Embryonic facial prominence (tissue), 1 donor: Measurements from ENCODE around the gene PCP4L1.
"Not testable (repeated sequence)": the region's sequence is repeated elsewhere in the genome, so short reads cannot be mapped to it uniquely, and the experiment has no call there.

ENCODE experiments used
- DNase-seq: peaks from one replicate; pipeline ENCODE4 v3.0.0-alpha.2; 2016; ENCODE audit errors: extremely low spot score

The PCP4L1 gene

DNA sequence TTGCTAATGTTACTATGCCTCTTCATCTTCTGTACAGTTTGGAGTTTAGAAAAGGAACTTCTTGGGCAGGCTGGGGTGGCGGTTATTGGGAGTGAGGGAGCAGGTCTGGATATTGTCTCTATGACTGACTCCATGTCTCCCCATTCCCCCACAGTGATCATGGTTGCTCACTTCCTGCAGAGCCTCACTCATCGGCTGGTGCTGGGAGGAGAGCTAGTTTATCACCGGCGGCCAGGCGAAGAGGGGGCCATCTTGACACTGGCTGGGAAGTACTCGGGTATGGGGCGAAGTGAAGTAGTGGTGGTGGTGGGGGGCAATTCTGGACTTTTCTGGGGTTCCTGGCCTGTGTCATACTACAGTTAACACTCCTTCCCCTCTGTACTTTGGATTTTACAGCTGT, 30.5 kb upstream of the PCP4L1 start:
- DNase-seq = no peak

DNA sequence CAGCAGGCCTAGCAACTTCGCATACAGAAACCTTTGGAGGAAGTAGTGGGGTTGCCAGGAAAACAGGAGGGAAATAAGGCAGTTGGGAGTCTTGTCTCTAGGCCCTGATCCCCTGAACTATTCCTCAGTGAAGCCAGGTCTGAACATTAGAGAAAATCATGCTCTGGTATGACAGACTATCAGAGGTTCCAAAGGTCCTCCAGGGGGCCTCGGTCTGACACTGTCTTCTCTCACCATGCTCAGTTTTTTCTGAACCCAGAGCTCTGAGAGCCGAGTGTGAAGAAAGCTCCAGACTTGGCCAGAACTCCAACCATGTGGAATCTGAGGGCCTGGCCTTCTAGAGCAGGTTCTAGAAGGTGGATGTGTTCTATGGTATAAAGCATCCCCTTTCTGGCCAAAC, 28.6 kb upstream of the PCP4L1 start:
- no peak for DNase-seq

- no peak for DNase-seq
Observed at GRCh38 chr1:161230762-161231161, 27.8 kb upstream of the PCP4L1 start.

DNA sequence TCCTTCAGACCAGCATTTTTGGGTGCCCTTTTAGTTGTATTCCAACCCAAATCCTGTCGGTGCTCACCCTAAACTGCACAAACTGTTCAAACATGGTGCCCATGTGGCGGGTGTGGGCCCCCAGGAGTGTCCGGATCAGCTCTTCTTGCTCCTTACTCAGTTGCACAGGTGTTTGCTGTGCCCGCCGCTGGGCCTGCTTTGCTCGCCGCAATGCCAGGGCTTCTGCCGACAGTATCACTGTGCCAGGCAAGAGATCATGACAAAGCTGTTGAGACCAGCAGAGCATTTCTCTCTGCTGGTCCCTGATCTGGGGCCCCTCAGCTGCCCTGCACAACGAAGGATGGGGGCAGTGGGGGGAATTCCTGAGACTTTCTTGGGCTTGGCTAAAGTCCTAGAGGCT, 25.4 kb upstream of the PCP4L1 start:
- no peak for DNase-seq

GRCh38 chr1:161235957-161236775, 22.4 kb upstream of the PCP4L1 start:
- DNase-seq = no peak

GRCh38 chr1:161238039-161238473, 20.5 kb upstream of the PCP4L1 start, which contains the start of gene NR1I3:
Gene NR1I3 (minus strand): TSS chr1:161238203. CDS start chr1:161236565, 1,638 bp downstream.
- no peak for DNase-seq

DNA sequence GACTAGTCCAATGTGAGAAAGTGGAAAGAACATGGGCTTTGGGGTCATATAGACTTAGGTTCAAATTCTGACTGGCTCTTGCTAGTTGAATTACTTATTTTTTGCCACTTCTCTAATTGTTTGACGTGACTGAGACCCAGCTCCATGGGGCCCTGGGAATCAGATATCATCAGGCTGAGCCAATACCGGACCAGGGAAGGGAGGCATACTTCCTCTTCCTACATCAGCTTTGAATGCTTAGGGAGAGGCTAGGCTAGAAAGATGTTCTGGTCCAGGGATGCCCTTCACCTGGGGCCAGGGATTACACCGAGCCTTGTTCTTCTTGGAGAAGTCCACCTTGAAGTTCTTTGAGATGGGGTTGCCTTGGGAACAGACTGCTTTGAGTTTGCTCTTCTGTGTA, 16.9 kb upstream of the PCP4L1 start:
- DNase-seq = no peak

- DNase-seq = no peak
Observed at GRCh38 chr1:161242313-161242712, 16.2 kb upstream of the PCP4L1 start.

- DNase-seq = no peak
Observed at GRCh38 chr1:161244888-161245287, 13.7 kb upstream of the PCP4L1 start.

DNA sequence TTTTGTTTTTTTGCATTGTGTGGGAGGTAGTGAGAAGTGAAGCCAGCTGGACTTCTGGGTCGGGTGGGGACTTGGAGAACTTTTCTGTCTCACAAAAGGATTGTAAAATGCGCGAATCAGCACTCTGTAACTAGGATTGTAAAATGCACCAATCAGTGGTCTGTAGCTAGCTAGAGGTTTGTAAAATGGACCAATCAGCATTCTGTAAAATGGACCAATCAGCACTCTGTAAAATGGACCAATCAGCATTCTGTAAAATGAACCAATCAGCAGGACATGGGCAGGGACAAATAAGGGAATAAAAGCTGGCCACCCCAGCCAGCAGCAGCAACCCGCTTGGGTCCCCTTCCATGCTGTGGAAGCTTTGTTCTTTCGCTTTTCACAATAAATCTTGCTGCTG, 8.4 kb upstream of the PCP4L1 start:
- DNase-seq = not testable (repeated sequence)

GRCh38 chr1:161250829-161251228, 7.7 kb upstream of the PCP4L1 start:
- no peak for DNase-seq

DNA sequence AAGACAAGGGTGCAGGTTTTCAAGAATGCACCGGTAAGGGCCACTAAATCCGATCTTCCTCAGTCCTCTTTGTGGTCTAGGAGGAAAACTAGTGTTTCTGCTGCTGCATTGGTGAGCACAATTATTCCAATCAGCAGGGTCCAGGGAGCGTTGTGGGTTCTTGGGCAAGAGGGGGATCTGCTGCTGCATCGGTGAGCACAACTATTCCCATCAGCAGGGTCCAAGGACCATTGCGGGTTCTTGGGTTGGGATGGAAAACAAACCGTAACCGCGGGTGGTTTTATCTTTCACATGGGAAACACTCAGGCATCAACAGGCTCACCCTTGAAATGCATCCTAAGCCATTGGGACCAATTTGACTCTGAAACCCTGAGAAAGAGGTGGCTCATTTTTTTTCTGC, 7.0 kb upstream of the PCP4L1 start:
- DNase-seq = no peak

GRCh38 chr1:161255302-161255701, 3.2 kb upstream of the PCP4L1 start:
- not testable (repeated sequence) for DNase-seq

GRCh38 chr1:161255955-161256520, 2.5 kb upstream of the PCP4L1 start:
- not testable (repeated sequence) for DNase-seq

DNA sequence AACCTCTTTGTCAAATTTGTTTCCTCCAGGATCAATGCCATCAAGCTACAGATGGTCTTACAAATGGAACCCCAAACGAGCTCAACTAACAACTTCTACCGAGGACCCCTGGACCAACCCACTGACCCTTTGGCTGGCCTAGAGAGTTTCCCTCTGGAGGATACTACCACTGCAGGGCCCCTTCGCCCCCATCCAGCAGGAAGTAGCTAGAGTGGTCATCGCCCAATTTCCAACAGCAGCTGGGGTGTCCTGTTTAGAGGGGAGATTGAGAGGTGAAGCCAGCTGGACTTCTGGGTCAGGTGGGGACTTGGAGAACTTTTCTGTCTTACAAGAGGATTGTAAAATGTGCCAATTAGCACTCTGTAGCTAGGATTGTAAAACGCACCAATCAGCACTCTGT, 1.4 kb upstream of the PCP4L1 start:
- not testable (repeated sequence) for DNase-seq

DNA sequence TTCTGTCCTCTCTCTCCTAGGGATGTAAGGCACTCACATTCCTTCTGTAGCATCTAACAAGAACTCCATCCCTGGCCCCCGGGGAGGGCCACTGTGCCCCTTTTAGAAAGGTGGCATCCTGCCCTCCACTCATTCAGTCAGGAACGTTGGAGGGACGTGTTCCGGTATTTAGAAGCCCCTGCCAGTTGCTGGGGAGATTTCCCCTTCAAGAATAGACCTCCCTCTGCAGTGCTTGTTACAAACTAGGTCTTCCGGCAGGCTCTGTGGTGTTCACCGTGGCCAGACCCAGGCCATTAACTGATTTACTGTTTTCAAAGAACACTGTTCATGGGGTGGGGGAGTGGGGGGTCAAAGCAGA, 779 bp downstream of the PCP4L1 start:
- no peak for DNase-seq

GRCh38 chr1:161259765-161260164, 1.2 kb downstream of the PCP4L1 start:
- no peak for DNase-seq

DNA sequence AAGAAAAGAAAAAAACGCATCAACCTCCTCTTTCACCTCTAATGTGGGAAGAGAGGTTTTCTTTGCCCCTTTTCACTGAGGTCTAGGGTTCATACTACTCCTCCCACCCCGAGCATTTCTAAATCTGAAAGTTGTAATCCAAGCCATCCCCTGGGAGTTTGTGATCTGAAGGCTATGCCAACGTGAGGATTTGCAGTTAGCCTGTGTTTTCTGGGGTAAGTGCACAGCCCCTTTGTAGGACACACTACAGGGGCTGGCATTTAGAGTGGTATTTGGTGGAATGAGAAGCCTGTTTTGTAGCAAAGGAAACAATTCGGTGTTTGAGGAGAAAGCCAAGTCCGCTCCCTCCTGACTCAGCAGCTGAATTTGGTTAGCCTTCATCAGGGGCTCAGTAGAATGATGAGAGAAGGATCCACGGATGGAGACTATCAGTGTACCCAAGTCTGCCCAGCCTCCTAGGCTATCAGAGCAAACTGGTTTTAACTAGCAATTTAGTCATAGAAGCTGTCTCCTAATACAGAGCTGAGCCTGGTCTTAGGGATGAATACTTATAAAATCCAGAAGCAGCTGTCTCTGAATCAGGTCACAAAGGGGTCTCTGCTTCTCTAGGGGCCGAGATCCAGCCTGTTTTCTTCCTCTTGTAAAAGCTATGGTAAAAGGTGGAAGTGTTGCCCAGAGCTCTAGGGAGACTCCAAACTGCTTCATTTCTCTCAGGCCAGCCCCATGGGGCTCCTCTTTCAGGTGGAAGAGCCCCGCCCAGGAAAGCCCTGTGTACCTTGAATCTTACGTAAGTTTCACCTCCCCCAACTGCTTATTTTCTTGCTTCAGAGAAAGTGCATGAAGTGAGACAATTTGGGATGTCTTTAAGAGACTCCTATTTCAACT, 2.1 kb downstream of the PCP4L1 start:
- no peak for DNase-seq

- DNase-seq = no peak
Observed at GRCh38 chr1:161261261-161262235, 3.0 kb downstream of the PCP4L1 start.

- DNase-seq = no peak
Observed at GRCh38 chr1:161265305-161265704, 6.8 kb downstream of the PCP4L1 start.

DNA sequence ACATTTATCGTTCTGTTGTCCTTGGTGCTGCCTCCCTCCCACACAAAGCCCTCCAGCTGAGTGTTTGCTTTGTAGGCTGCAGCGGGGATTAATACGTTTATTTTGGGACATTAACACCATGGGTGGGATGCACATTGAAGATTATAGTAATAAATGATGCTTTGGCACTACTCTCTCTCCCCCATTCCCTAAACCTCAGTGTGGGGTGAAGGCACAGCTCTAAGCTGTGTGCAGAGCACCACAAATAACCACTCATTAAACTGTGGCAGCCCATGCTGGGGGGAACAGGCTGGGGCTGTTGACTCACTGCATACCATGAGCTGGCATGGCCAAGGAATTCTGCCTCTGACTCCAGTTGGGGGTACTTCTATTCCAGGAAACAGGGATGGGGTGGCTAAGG, 7.7 kb downstream of the PCP4L1 start:
- DNase-seq = no peak
